HL-60 (cell line): ENCODE results near the gene FAM117A.

Source experiments
- DNase-seq, 2 experiments: peaks; one replicate each; pipeline ENCODE4 v3.0.0-alpha.2; 2010 to 2020; ENCODE audit warnings: low read depth in 1 of 2, low spot score in 1 of 2
- H3K27ac ChIP-seq: fragments of 250-450 bp; sonication (Bioruptor Pico); replicated peaks from 2 replicates; pipeline ENCODE4 v1.5.1; 2020; ENCODE audit warnings: mild to moderate bottlenecking, moderate library complexity
- H3K27me3 ChIP-seq: fragments of 250-450 bp; sonication (Bioruptor Pico); 2 replicates; pipeline ENCODE4 v1.5.1; 2021; ENCODE audit warnings: mild to moderate bottlenecking, moderate library complexity; ENCODE audit not compliant: insufficient read depth, poor library complexity, severe bottlenecking
- H3K4me3 ChIP-seq: replicated peaks from 2 replicates; pipeline ENCODE4 v1.5.1; 2011; ENCODE audit warnings: mild to moderate bottlenecking, control low read depth, low read length; ENCODE audit not compliant: insufficient read depth
- GABPA ChIP-seq: IDR thresholded peaks from 2 replicates; pipeline ENCODE4 v1.6.1; 2012; ENCODE audit warnings: low read depth
- POLR2AphosphoS5 ChIP-seq: IDR thresholded peaks from 2 replicates; pipeline ENCODE4 v1.6.1; 2012; ENCODE audit warnings: low read depth
- SPI1 ChIP-seq: IDR thresholded peaks from 2 replicates; pipeline ENCODE4 v1.6.1; 2012; ENCODE audit warnings: low read depth, mild to moderate bottlenecking, borderline replicate concordance
- TF ChIP-seq, protein P1 (sequence below): IDR thresholded peaks from one replicate; pipeline ENCODE4 v1.5.1; 2011; ENCODE audit warnings: low read length, control low read depth, inconsistent platforms; ENCODE audit not compliant: insufficient read depth
- TF ChIP-seq, protein P2 (sequence below): IDR thresholded peaks from 2 replicates; pipeline ENCODE4 v1.6.1; 2012; ENCODE audit warnings: low read depth; ENCODE audit not compliant: insufficient replicate concordance

Gene FAM117A

DNA sequence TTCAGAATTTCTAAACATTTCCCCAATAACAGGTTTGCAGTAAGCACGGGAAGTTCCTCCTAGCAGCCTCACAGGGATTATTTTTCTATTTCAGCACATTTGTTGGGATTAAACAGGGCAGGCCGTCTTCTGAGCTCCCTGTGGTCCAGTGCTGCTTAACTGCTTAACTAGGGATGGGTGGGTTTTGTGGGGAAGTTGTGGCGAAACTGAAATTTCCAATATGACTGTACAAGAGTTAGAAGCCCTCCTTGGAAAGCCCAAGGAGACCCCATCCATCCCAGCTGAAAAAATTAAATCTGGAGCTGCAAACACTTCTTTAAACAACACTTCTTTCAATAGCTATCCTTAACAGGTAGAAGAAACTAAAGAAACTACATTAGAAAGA, 22.2 kb downstream of the FAM117A start:
- DNase-seq, result no peak
- TF ChIP-seq SPI1 (no peak), POLR2AphosphoS5 (0 out of 2 replicates have a peak, but pooled peaks have one; percentile 13)
- no peaks in the 10 kb centered on the region for H3K27me3 ChIP-seq
- peak overlapping the region; percentile 95 for H3K27ac ChIP-seq
- peak overlapping the region; percentile 51 for H3K4me3 ChIP-seq

DNA sequence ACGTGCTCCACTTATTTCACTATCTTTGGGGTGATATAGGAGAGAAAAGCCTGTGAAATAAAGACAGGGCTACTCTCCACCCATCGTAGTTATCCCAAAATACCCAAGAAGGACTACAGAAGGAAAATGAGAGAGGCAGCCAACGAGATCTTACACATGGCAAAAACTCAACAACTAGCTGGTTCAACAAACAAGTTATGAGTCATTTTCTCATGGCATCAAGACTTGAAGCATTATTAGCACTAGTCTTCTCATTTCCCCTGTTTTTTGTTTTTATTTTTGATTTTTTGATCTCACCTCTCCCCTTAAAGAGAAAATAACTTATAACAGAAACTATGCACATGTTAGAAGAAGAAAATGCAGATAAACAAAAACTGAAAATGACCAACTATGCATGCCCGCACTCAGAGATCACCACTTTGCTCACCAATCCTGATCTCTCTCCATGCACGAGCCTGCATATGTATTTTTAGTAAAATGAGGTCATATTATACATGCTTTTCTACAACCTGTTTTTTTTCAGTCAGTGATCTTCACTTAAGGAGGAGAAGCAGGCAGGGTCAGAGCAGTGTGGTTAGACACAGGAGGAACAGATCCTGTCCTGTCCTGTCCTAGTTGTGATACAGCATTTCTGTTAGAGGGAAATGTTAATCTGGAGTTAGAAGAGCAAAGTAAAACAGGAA, 22.8 kb downstream of the FAM117A start:
- H3K4me3 ChIP-seq, result peak overlapping the region; percentile 51
- peak overlapping the region; percentile 95 for H3K27ac ChIP-seq
- peak in 1 of 2 experiments; percentile 66 for DNase-seq
- no peaks in the 10 kb centered on the region for H3K27me3 ChIP-seq
- TF ChIP-seq, protein P1, sequence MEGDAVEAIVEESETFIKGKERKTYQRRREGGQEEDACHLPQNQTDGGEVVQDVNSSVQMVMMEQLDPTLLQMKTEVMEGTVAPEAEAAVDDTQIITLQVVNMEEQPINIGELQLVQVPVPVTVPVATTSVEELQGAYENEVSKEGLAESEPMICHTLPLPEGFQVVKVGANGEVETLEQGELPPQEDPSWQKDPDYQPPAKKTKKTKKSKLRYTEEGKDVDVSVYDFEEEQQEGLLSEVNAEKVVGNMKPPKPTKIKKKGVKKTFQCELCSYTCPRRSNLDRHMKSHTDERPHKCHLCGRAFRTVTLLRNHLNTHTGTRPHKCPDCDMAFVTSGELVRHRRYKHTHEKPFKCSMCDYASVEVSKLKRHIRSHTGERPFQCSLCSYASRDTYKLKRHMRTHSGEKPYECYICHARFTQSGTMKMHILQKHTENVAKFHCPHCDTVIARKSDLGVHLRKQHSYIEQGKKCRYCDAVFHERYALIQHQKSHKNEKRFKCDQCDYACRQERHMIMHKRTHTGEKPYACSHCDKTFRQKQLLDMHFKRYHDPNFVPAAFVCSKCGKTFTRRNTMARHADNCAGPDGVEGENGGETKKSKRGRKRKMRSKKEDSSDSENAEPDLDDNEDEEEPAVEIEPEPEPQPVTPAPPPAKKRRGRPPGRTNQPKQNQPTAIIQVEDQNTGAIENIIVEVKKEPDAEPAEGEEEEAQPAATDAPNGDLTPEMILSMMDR, result no peak
- peak; percentile 63; the same call in 1 of the 2 replicates for TF ChIP-seq POLR2AphosphoS5
- TF ChIP-seq, protein P2, sequence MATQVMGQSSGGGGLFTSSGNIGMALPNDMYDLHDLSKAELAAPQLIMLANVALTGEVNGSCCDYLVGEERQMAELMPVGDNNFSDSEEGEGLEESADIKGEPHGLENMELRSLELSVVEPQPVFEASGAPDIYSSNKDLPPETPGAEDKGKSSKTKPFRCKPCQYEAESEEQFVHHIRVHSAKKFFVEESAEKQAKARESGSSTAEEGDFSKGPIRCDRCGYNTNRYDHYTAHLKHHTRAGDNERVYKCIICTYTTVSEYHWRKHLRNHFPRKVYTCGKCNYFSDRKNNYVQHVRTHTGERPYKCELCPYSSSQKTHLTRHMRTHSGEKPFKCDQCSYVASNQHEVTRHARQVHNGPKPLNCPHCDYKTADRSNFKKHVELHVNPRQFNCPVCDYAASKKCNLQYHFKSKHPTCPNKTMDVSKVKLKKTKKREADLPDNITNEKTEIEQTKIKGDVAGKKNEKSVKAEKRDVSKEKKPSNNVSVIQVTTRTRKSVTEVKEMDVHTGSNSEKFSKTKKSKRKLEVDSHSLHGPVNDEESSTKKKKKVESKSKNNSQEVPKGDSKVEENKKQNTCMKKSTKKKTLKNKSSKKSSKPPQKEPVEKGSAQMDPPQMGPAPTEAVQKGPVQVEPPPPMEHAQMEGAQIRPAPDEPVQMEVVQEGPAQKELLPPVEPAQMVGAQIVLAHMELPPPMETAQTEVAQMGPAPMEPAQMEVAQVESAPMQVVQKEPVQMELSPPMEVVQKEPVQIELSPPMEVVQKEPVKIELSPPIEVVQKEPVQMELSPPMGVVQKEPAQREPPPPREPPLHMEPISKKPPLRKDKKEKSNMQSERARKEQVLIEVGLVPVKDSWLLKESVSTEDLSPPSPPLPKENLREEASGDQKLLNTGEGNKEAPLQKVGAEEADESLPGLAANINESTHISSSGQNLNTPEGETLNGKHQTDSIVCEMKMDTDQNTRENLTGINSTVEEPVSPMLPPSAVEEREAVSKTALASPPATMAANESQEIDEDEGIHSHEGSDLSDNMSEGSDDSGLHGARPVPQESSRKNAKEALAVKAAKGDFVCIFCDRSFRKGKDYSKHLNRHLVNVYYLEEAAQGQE, result no peak

DNA sequence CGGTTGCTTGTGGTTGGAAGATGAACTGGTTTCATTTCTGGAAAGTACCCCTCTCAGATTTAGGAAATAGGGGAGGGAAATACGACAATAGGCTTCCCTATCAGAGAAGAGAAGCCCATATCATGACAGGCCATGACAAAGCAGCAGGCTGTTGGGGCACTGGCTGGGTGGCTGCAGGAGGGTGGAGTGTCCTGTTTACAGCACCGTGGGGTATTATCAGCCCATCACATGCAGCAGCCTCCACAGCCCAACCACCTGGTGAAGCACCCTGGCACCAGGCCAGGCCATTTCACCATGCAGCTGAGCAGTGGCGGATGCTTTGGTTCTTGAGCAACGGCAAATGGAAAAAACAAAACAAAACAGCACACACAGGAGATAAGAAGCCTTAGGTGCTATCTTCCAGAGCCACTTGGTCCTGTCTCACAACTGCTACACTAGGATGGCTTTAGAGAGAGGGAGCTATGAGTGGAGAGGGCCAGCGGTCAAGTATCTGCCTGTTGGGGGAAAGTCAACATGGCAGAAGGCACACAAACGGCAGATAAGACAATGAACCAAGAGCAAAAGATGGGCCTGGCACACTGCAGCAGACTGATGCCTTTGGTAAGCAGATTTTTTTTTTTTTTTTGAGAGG, 24.2 kb downstream of the FAM117A start:
- Histone ChIP-seq H3K27me3 (no peaks in the 10 kb centered on the region), H3K4me3 (peak overlapping the region; percentile 51), H3K27ac (peak overlapping the region; percentile 95)
- DNase-seq, result peak; percentile 98 to 99
- TF ChIP-seq SPI1 (peak; percentile 56; the same call in 1 of the 2 replicates), POLR2AphosphoS5 (peak; percentile 100), GABPA (0 out of 2 replicates have a peak, but pooled peaks have one; percentile 21)
- TF ChIP-seq, protein P2, result peak; percentile 19
- TF ChIP-seq, protein P1, result no peak

DNA sequence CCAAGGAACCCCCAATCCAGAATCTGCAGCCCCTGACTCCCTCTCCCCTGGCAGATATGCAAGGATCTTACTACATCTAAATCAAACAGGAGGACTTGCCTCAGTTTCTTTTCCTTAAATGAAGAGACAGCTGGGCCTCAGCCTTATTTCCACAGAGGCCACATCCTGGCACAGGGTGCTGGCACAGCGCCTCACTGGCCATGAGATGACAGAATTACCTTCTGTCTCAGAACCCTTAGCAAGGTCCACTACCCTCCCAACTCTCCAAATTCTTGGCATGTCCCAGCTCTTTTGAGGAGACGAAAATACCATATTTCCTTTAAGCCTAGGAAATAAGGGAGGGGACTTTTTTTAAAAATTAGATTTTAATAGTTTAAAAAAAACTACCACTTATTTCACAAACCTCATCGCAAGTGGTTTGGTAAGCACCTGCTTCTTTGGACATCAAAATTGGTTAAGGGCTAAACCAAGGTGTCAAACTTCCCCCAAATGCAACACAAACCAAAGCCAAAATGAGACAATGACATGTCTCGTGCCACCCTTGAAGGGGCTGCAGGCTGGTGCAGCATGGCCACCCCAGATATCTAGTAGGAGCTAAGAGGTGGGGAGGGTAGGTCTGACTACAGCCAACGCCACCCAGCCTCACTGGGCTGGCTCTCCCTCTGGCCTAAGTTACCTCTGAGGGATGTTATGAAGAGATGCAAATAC, 25.3 kb downstream of the FAM117A start:
- no peak for DNase-seq
- H3K4me3 ChIP-seq, result no peak overlapping the region
- peak overlapping the region; percentile 95 for H3K27ac ChIP-seq
- H3K27me3 ChIP-seq, result no peaks in the 10 kb centered on the region
- TF ChIP-seq POLR2AphosphoS5 (no peak), GABPA (no peak), SPI1 (no peak)
- TF ChIP-seq, protein P1, result no peak
- TF ChIP-seq, protein P2, result no peak
